IPS-18c (cell line): ENCODE results near the gene SUDS3.

Experiments
- H3K4me3 ChIP-seq: 2 replicates; pipeline ENCODE4 v1.7.0; 2013; ENCODE audit warnings: low read depth, mild to moderate bottlenecking, low read length, moderate library complexity; ENCODE audit not compliant: insufficient read depth
- H3K9me3 ChIP-seq: one replicate; pipeline ENCODE4 v1.6.1; 2013; ENCODE audit warnings: mild to moderate bottlenecking, low read length, moderate library complexity; ENCODE audit not compliant: control insufficient read depth, insufficient read depth

Gene SUDS3, protein sequence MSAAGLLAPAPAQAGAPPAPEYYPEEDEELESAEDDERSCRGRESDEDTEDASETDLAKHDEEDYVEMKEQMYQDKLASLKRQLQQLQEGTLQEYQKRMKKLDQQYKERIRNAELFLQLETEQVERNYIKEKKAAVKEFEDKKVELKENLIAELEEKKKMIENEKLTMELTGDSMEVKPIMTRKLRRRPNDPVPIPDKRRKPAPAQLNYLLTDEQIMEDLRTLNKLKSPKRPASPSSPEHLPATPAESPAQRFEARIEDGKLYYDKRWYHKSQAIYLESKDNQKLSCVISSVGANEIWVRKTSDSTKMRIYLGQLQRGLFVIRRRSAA

DNA sequence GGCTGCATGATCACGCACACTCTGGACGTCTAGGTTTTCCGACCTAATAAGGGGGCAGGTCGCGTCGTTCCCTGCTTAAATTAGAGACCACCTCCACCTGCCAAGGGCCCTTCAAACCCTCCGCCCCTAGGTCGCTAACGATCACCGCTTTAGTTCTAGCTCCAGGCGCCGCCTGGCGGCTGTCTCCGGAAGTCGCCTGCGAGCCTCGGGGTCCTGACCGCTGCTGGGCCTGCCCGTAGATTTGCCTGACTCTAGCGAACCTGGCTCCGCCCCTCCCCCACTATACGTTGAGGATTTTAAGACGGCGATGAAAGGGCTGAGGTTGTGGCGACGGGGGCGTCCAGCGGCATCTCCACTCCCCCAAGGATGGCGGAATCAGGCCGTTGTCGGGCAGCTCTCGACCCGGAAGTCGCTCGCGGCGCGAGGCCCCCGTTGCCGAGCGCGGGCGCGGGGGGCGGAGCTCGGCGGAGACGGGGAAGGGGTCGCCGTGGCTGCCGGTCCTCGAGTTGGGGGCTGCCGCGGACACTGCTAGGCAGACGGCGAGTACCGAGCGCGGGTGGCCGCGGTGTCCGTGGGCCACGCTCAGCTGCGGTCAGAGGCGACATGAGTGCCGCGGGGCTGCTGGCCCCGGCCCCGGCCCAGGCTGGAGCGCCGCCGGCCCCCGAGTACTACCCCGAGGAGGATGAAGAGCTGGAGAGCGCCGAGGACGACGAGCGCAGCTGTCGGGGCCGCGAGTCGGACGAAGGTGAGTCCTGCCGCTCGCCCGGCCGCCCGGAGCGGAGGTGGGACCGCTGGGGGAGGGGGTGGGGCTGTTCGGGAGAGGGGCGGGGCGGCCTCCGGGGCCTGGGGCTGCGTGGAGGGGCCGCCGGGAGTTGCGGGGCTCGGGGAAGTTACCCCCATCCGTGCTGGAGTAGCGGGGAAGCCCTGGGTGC is at the start of gene SUDS3:
Gene SUDS3, plus strand, starts transcription at position 467 of the 932 bp plus-strand sequence. Its CDS starts 137 bp downstream, at position 604.
- H3K9me3 ChIP-seq: peaks cover under 1% of the 10 kb centered on the region

GRCh38 chr12:118326991-118327390 is 49.4 kb upstream of the SUDS3 start:
- Histone ChIP-seq H3K4me3 (no peak overlapping the region), H3K9me3 (no peaks in the 10 kb centered on the region)

More for the DNA sequence above, at the start of gene SUDS3:
- peak within 1 kb of the TSS; percentile 95 for H3K4me3 ChIP-seq

- H3K4me3 ChIP-seq: no peak overlapping the region
These were observed 49.0 kb upstream of the SUDS3 start for GRCh38 chr12:118327391-118327790.

DNA sequence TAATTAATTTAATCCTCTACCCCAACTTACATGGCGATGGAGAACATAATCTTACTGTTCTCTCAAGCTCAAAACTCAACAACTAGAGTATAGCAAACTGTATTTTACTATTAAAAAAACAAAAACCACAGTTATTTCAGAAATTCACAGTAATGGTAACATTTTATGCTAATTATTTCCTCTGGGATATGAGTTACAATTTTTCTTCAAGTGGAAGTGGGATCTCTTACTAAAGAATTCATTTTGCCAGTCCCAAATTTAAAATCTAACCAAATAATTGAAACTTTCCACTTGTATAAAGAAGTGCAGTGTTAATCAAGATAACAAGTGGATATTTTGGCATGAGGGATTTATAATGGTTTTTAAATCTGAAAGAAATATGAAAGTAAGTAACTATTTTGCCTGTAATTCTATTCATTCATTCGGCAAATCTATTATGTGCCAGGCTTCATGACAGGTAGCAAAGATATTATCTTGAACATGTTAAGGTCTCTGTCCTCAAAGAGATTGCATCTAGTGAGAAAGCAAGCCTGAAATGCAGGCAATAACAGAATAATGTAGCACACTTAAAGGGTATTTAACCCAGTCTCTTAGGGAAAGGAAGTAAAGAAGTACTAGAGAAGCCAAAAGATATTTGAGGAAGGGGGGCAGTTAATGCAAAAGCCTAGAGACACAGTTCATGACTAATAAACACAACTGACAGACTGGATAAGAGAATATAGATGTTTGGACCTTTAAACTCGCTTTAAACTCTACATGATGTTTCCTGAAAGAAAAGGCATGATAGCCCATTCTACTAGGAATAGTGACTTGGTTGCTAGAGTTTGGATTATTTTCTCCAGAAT is 47.6 kb upstream of the SUDS3 start:
- Histone ChIP-seq H3K4me3 (no peak overlapping the region), H3K9me3 (no peaks in the 10 kb centered on the region)

More at GRCh38 chr12:118327391-118327790, 49.0 kb upstream of the SUDS3 start:
- H3K9me3 ChIP-seq: no peaks in the 10 kb centered on the region

- Histone ChIP-seq H3K4me3 (no peak overlapping the region), H3K9me3 (no peaks in the 10 kb centered on the region)
These were observed 45.8 kb upstream of the SUDS3 start for GRCh38 chr12:118330421-118331018.

- H3K4me3 ChIP-seq: no peak overlapping the region
- H3K9me3 ChIP-seq: no peaks in the 10 kb centered on the region
These were observed 43.8 kb upstream of the SUDS3 start for GRCh38 chr12:118332511-118332910.

- H3K4me3 ChIP-seq: no peak overlapping the region
- no peaks in the 10 kb centered on the region for H3K9me3 ChIP-seq
These were observed 42.1 kb upstream of the SUDS3 start for GRCh38 chr12:118334241-118334640.

DNA sequence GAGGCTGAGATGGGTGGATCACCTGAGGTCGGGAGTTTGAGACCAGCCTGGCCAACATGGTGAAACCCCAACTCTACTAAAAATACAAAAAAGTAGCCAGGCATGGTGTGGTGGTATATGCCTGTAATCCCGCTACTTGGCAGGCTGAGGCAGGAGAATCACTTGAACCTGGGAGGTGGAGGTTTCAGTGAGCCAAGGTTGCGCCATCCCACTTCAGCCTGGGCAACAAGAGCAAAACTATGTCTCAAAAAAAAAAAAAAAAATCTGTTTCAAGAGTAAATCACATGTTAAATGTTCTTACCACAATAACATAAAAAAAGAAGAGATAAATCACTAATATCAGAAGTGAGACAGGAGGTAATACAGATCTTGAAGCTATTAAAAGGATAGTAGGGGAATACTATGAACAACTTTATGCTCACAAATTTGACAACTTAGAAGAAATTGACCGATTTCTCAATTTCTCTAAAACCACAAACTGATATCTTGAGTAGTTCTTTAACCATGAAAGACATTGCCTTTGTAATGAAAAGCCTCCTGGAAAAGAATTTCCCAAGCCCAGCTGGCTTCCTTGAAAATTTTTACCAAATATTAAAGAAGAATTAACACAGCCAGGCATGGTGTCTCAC is 41.3 kb upstream of the SUDS3 start:
- no peak overlapping the region for H3K4me3 ChIP-seq
- no peaks in the 10 kb centered on the region for H3K9me3 ChIP-seq

- no peaks in the 10 kb centered on the region for H3K9me3 ChIP-seq
- no peak overlapping the region for H3K4me3 ChIP-seq
These were observed 40.2 kb upstream of the SUDS3 start for GRCh38 chr12:118336123-118336522.

- Histone ChIP-seq H3K4me3 (no peak overlapping the region), H3K9me3 (no peaks in the 10 kb centered on the region)
These were observed 39.0 kb upstream of the SUDS3 start for GRCh38 chr12:118337194-118337838.

DNA sequence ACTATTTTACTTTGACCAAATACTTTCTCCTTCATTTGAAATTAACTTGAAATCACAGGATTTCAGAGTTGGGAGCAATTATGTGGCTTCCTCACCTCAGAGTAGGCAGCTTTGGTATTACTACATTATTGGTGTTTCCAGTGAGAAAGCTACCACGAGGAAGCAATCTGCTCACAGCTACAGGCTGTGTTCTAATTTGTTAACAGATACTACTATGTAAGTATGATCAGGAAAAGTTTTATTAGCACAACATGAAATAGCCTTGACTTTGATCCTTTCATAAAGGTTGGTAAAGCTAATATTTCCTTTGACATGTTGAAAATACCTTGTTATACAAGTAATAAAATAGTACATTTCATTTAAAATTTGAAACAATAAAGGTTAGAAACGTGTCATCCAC is 34.3 kb upstream of the SUDS3 start:
- no peaks in the 10 kb centered on the region for H3K9me3 ChIP-seq
- no peak overlapping the region for H3K4me3 ChIP-seq

DNA sequence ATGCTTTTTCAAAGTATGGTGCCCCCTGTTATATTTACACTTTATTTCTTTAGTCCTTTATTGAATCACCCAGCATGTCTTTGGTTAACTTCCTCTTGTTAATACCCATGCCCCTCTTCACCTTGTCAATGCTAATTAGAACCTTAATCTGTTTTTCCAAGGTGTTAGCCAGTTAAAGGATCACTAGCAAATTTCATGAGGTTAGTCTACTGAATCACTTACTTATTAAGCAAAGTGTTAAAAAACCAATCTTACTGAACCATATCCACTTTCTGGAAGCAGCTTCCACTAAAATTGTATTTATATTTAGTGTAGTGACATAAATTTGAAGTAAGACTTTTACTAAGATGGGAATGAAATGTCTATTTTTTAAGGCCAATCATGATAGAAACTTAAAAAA is 31.5 kb upstream of the SUDS3 start:
- Histone ChIP-seq H3K9me3 (no peaks in the 10 kb centered on the region), H3K4me3 (no peak overlapping the region)

GRCh38 chr12:118345355-118345754 is 31.0 kb upstream of the SUDS3 start:
- H3K9me3 ChIP-seq: no peaks in the 10 kb centered on the region
- no peak overlapping the region for H3K4me3 ChIP-seq

- Histone ChIP-seq H3K4me3 (no peak overlapping the region), H3K9me3 (no peaks in the 10 kb centered on the region)
These were observed 29.5 kb upstream of the SUDS3 start for GRCh38 chr12:118346895-118347294.

DNA sequence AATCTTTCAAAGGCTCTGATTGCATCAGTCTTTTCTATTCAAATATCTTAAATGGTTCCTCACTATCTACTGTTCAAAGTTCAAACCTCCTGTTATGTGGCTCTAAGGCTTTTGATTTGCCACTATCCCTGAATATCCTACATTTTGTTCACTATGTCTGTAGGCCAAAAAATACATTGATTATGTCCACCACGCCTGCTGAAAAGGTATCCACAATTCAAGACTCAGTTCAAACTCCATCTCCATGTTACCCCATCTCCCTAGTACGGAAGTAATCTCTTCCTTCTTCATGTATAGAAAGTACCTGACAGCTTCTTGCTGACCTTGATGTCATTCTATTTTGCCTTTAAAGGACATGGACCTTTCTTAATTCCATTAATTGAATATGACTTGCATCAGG is 28.4 kb upstream of the SUDS3 start:
- no peaks in the 10 kb centered on the region for H3K9me3 ChIP-seq
- no peak overlapping the region for H3K4me3 ChIP-seq

- Histone ChIP-seq H3K4me3 (no peak overlapping the region), H3K9me3 (no peaks in the 10 kb centered on the region)
These were observed 25.3 kb upstream of the SUDS3 start for GRCh38 chr12:118350908-118351559.
